SK-N-SH (cell line): Measurements from ENCODE around the gene ARID2. TPM values are rescaled to one million over a fixed set of nuclear protein-coding genes. Genes with fewer than 3 reads are reported as not detected.

ENCODE experiments used
- CTCF ChIA-PET: fragments of 300-600, 350-600 bp; formaldehyde crosslinking; extraction: SDS; loops from one replicate; lab custom pipeline; 2021; lab: Yijun Ruan, JAX
- POLR2A ChIA-PET: fragments of 350-600 bp; sonication (Branson Sonifier 250); formaldehyde crosslinking; extraction: SDS; loops from one replicate; lab custom pipeline; 2020; ENCODE audit warnings: antibody characterized with exemption, inconsistent platforms; lab: Yijun Ruan, JAX
- DNase-seq: peaks from one replicate; pipeline ENCODE4 v3.0.0; 2012
- H2AFZ ChIP-seq: fragments of 200-600 bp; sonication (generic); 2 replicates; pipeline ENCODE4 v1.8.1; 2016; ENCODE audit warnings: antibody characterized with exemption, mild to moderate bottlenecking, low read depth
- H3F3A ChIP-seq: fragments of 200-600 bp; sonication (generic); replicated peaks from 2 replicates; pipeline ENCODE3; 2016; ENCODE audit warnings: antibody characterized with exemption, mild to moderate bottlenecking; ENCODE audit not compliant: insufficient read depth
- H3K27ac ChIP-seq, 2 experiments: fragments of 200-500 bp in 1 of 2; fragments of 200-600 bp in 1 of 2; sonication (Bioruptor generic) in 1 of 2; sonication (generic), shearing (Covaris generic) in 1 of 2; 2 replicates each; pipeline versions ENCODE4 v1.5.1 to v1.6.1; 2014 to 2016; ENCODE audit warnings: low read depth in 2 of 2, inconsistent platforms in 1 of 2, low read length in 1 of 2, mild to moderate bottlenecking in 1 of 2, mixed read lengths in 1 of 2
- H3K27me3 ChIP-seq: fragments of 200-600 bp; sonication (generic), shearing (Covaris generic); 2 replicates; pipeline ENCODE4 v1.6.1; 2016; ENCODE audit warnings: mixed run types; ENCODE audit not compliant: insufficient read depth
- H3K36me3 ChIP-seq, 2 experiments: fragments of 200-500 bp in 1 of 2; fragments of 200-600 bp in 1 of 2; sonication (Bioruptor generic) in 1 of 2; sonication (generic) in 1 of 2; replicated peaks in 1 of 2; 2 replicates each; pipeline versions ENCODE3 to v1.5.1; 2014 to 2016; ENCODE audit warnings: low read length in 1 of 2, mild to moderate bottlenecking in 1 of 2; ENCODE audit not compliant: insufficient read depth in 2 of 2, control insufficient read depth in 1 of 2
- H3K4me1 ChIP-seq, 2 experiments: fragments of 200-500 bp in 1 of 2; fragments of 200-600 bp in 1 of 2; sonication (Bioruptor generic) in 1 of 2; sonication (generic), shearing (Covaris generic) in 1 of 2; 2 replicates each; pipeline versions ENCODE4 v1.5.1 to v1.6.1; 2014 to 2016; ENCODE audit warnings: low read depth in 1 of 2, low read length in 1 of 2, mixed run types in 1 of 2; ENCODE audit not compliant: insufficient read depth in 2 of 2, control insufficient read depth in 1 of 2
- H3K4me2 ChIP-seq: fragments of 200-600 bp; sonication (generic), shearing (Covaris generic); 2 replicates; pipeline ENCODE4 v1.6.1; 2017; ENCODE audit warnings: mixed run types
- H3K4me3 ChIP-seq, 2 experiments: fragments of 200-500 bp in 1 of 2; fragments of 200-600 bp in 1 of 2; sonication (Bioruptor generic) in 1 of 2; sonication (generic), shearing (Covaris generic) in 1 of 2; 2 replicates each; pipeline versions ENCODE4 v1.5.1 to v1.8.1; 2014 to 2016; ENCODE audit warnings: low read depth in 2 of 2, inconsistent platforms in 1 of 2, low read length in 1 of 2, mild to moderate bottlenecking in 1 of 2, mixed read lengths in 1 of 2, moderate library complexity in 1 of 2
- H3K79me2 ChIP-seq: fragments of 200-600 bp; sonication (generic); 2 replicates; pipeline ENCODE4 v1.8.1; 2017; ENCODE audit warnings: mild to moderate bottlenecking; ENCODE audit not compliant: insufficient read depth
- H3K9ac ChIP-seq: fragments of 200-600 bp; sonication (generic); 2 replicates; pipeline ENCODE4 v1.6.1; 2017; ENCODE audit warnings: mixed run types
- H3K9me2 ChIP-seq: fragments of 200-600 bp; sonication (generic); 2 replicates; pipeline ENCODE4 v1.6.1; 2017; ENCODE audit warnings: mixed run types
- H3K9me3 ChIP-seq: fragments of 200-600 bp; sonication (generic); 2 replicates; pipeline ENCODE4 v1.6.1; 2017; ENCODE audit warnings: mixed run types, mild to moderate bottlenecking, moderate library complexity
- H4K20me1 ChIP-seq: fragments of 200-600 bp; sonication (generic); 2 replicates; pipeline ENCODE4 v1.6.1; 2017; ENCODE audit warnings: mild to moderate bottlenecking, mixed run types; ENCODE audit not compliant: insufficient read depth
- CHD2 ChIP-seq: fragments of 150-350 bp; IDR thresholded peaks from 2 replicates; pipeline ENCODE4 v1.6.1; 2018; ENCODE audit warnings: low read length; ENCODE audit not compliant: partially characterized antibody
- CTCF ChIP-seq: fragments of 200-600 bp; sonication (generic); IDR thresholded peaks from 2 replicates; pipeline ENCODE4 v1.6.1; 2017; ENCODE audit warnings: antibody characterized with exemption, mild to moderate bottlenecking, moderate library complexity
- FOXJ3 ChIP-seq: sonication (generic); formaldehyde crosslinking; IDR thresholded peaks from 2 replicates; pipeline ENCODE4 v1.5.1; 2020; ENCODE audit warnings: mild to moderate bottlenecking, missing genetic modification reagents
- FOXM1 ChIP-seq: IDR thresholded peaks from 2 replicates; pipeline ENCODE4 v1.4.0; 2012; ENCODE audit warnings: low read depth, mild to moderate bottlenecking
- MXI1 ChIP-seq: IDR thresholded peaks from 2 replicates; pipeline ENCODE4 v1.6.1; 2012; ENCODE audit warnings: mild to moderate bottlenecking, low read depth, low read length, improper control_type of control experiment
- RAD21 ChIP-seq: IDR thresholded peaks from 2 replicates; pipeline ENCODE4 v1.6.1; 2012; ENCODE audit warnings: mild to moderate bottlenecking, low read length
- RXRA ChIP-seq: IDR thresholded peaks from 2 replicates; pipeline ENCODE4 v1.4.0; 2012; ENCODE audit warnings: low read depth, mild to moderate bottlenecking, borderline replicate concordance
- SMC3 ChIP-seq: IDR thresholded peaks from 2 replicates; pipeline ENCODE4 v1.6.1; 2012; ENCODE audit warnings: low read depth, low read length, improper control_type of control experiment
- TAF1 ChIP-seq: IDR thresholded peaks from 2 replicates; pipeline ENCODE4 v1.6.1; 2012; ENCODE audit warnings: low read depth, mild to moderate bottlenecking, low read length, moderate library complexity, borderline replicate concordance
- TCF12 ChIP-seq: IDR thresholded peaks from 2 replicates; pipeline ENCODE4 v1.4.0; 2012
- YY1 ChIP-seq: IDR thresholded peaks from 2 replicates; pipeline ENCODE4 v1.4.0; 2012; ENCODE audit warnings: low read depth, mild to moderate bottlenecking
- WGBS: methylation state at CpG from one replicate; pipeline ENCODE4 v1.1.6; 2017; ENCODE audit warnings: low lambda C conversion rate; 5-methylcytosine and 5-hydroxymethylcytosine counted together
- polyA plus RNA-seq, 3 experiments: library from polyadenylated mRNA; depleted of rRNA; stranded (reverse); fragments of >200 nt; gene quantifications; 2 replicates each; pipeline ENCODE4 v1.2.3, GENCODE V29; 2012
- TF ChIP-seq, protein P1 (sequence below): IDR thresholded peaks from 2 replicates; pipeline ENCODE4; 2012
- TF ChIP-seq, protein P2 (sequence below): fragments of 150-350 bp; IDR thresholded peaks from 2 replicates; pipeline ENCODE4 v1.6.1; 2017; ENCODE audit warnings: antibody characterized with exemption, low read length, low read depth, borderline replicate concordance

The ARID2 gene
- polyA plus RNA-seq, 1 of the 3 experiments (the other 2 are of a cell fraction): 5.9 TPM

- H3K79me2 ChIP-seq: peaks cover 58% of the 10 kb centered on the region
- H3K4me3 ChIP-seq: no peak overlapping the region
- H4K20me1 ChIP-seq: peaks cover 11% of the 10 kb centered on the region
- H3K27me3 ChIP-seq: no peaks in the 10 kb centered on the region
- no peak overlapping the region for H3K9ac ChIP-seq
- POLR2A ChIA-PET: no interaction called here
- DNase-seq: no peak
- no peaks in the 10 kb centered on the region for H3K36me3 ChIP-seq
- H3K4me1 ChIP-seq: peaks cover 2 to 10% of the 10 kb centered on the region in 2 experiments; a peak in 3 of 4 replicates
- H3K4me2 ChIP-seq: no peak overlapping the region
- TF ChIP-seq, protein P1, sequence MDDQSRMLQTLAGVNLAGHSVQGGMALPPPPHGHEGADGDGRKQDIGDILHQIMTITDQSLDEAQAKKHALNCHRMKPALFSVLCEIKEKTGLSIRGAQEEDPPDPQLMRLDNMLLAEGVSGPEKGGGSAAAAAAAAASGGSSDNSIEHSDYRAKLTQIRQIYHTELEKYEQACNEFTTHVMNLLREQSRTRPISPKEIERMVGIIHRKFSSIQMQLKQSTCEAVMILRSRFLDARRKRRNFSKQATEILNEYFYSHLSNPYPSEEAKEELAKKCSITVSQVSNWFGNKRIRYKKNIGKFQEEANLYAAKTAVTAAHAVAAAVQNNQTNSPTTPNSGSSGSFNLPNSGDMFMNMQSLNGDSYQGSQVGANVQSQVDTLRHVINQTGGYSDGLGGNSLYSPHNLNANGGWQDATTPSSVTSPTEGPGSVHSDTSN: no peak
- TF ChIP-seq, all 33 proteins: peak for 0
- no peaks in the 10 kb centered on the region for H3K9me2 ChIP-seq
- no peak overlapping the region for H3K27ac ChIP-seq
- peaks cover 7% of the 10 kb centered on the region for H3F3A ChIP-seq
- CTCF ChIA-PET: interaction anchor here (1.1 to 9.2 kb wide), 3 partner anchors 11 to 538 kb away, joined by 3 to 70 read pairs (median 4); no protein-coding TSS in a partner anchor
- 96% methylated on average over 7 of the region's 7 CpGs for WGBS
- no peak overlapping the region for H2AFZ ChIP-seq
- no peaks in the 10 kb centered on the region for H3K9me3 ChIP-seq
These were observed 7.6 kb upstream of the ARID2 start for GRCh38 chr12:45721954-45722353.

DNA sequence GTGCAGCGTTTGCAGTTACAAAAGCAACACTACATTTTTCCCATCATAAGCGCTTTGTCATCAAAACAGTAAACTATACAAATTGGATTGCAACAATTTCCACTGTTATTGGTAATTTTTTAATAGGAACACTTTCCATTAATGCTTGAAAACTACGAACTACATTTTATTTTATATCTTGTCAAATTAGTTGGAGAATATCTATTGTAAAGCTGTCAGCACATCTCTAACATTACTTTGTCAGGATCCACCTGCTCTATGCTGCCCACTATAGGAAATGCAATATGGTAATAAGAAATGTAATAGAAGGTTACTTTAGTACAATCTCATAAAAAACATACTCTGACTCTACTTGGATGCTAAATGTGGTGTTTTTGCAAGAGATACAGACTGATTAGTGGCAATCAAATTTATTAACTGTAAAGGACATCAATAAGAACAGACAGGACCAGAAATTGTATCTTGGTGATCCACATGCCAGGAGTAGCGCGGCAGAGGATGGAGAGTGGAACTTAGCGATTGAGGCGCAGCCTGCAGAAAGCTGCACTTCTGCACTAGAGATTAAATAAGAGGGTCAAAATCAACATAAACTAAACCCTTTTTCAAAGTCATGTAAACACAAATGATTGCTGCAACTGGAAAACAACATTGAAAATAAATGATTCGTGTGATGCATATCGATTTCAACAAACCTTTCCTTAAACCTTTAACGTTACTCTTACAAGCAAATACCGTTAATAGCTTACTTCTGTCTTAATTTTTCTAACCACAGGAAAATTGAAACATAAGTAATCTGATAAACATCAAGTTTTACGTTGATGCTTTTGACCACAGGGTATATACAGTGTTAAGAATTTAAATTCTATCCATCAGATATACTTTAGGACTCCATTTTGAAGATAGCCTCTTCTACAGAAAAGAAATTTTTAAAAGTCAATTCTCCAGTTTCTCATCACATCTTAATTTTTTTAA, 3.6 kb upstream of the ARID2 start:
- CTCF ChIA-PET: interaction anchor here (0.6 to 9.2 kb wide), 26 partner anchors 10 to 594 kb away, joined by 3 to 70 read pairs (median 4); partner anchors contain the start of genes ANO6 and SCAF11
- WGBS: 10% methylated on average over 12 of the region's 12 CpGs
- H3K4me2 ChIP-seq: peak overlapping the region; percentile 86

More for the DNA sequence above, 3.6 kb upstream of the ARID2 start:
- 0 out of 2 replicates have a peak, but pooled peaks have one; percentile 10 for TF ChIP-seq RXRA
- TF ChIP-seq CTCF: peak; percentile 86
- peak; percentile 20 for TF ChIP-seq CHD2
- TF ChIP-seq RAD21: peak; percentile 63
- TF ChIP-seq YY1: no peak
- TF ChIP-seq, protein P1: peak; percentile 35; the same call in 1 of the 2 replicates
- 0 out of 2 replicates have a peak, but pooled peaks have one; percentile 22 for TF ChIP-seq TAF1
- TF ChIP-seq TCF12: peak; percentile 7; the same call in 1 of the 2 replicates
- TF ChIP-seq, protein P2, sequence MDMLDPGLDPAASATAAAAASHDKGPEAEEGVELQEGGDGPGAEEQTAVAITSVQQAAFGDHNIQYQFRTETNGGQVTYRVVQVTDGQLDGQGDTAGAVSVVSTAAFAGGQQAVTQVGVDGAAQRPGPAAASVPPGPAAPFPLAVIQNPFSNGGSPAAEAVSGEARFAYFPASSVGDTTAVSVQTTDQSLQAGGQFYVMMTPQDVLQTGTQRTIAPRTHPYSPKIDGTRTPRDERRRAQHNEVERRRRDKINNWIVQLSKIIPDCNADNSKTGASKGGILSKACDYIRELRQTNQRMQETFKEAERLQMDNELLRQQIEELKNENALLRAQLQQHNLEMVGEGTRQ: no peak
- no peak for TF ChIP-seq FOXM1
- no peak for TF ChIP-seq FOXJ3 (CRISPR knock-in tag)
- TF ChIP-seq SMC3: peak; percentile 40
- TF ChIP-seq MXI1: peak; percentile 58; the same call in 1 of the 2 replicates
- H3K4me3 ChIP-seq: peak overlapping the region; percentile 90 to 93
- peaks cover 27% of the 10 kb centered on the region for H3F3A ChIP-seq
- H3K27ac ChIP-seq: peak overlapping the region; percentile 94 to 99
- H3K9me2 ChIP-seq: no peaks in the 10 kb centered on the region
- no peaks in the 10 kb centered on the region for H3K9me3 ChIP-seq
- no peaks in the 10 kb centered on the region for H3K27me3 ChIP-seq
- H3K4me1 ChIP-seq: peaks cover 2 to 10% of the 10 kb centered on the region in 2 experiments; a peak in 3 of 4 replicates
- POLR2A ChIA-PET: interaction anchor here (1.2 to 2.7 kb wide), 2 partner anchors 182 to 510 kb away, joined by 5 to 8 read pairs; partner anchors contain the start of gene ANO6
- H3K79me2 ChIP-seq: peaks cover 53% of the 10 kb centered on the region
- H3K36me3 ChIP-seq: no peaks in the 10 kb centered on the region
- peak overlapping the region; percentile 97 for H3K9ac ChIP-seq
- DNase-seq: peak; percentile 42
- H2AFZ ChIP-seq: peak overlapping the region; percentile 96
- H4K20me1 ChIP-seq: peaks cover 11% of the 10 kb centered on the region
